Kidney epithelial cell (primary cell): Measurements from ENCODE around the gene CDC42EP3. TPM values are rescaled to one million over a fixed set of nuclear protein-coding genes. Genes with fewer than 3 reads are reported as not detected.

ENCODE experiments used
- DNase-seq: peaks from one replicate; pipeline ENCODE4 v3.0.0-alpha.2; 2010; ENCODE audit warnings: low read depth
- H3K27me3 ChIP-seq: 2 replicates; pipeline ENCODE4 v1.6.0; 2011; ENCODE audit warnings: low read length; ENCODE audit not compliant: control insufficient read depth, insufficient read depth
- H3K36me3 ChIP-seq: 2 replicates; pipeline ENCODE4 v1.5.1; 2011; ENCODE audit warnings: low read length; ENCODE audit not compliant: control insufficient read depth, insufficient read depth
- H3K4me3 ChIP-seq: 2 replicates; pipeline ENCODE4 v1.5.1; 2011; ENCODE audit warnings: low read depth, mild to moderate bottlenecking, control low read depth, low read length
- total RNA-seq: library from RNA; depleted of rRNA; stranded (reverse); fragments of >200 nt; gene quantifications from 2 replicates; pipeline ENCODE4 v1.2.3, GENCODE V29; 2015
- TF ChIP-seq, protein P1 (sequence below): IDR thresholded peaks from 2 replicates; pipeline ENCODE4 v1.5.1; 2011; ENCODE audit warnings: mild to moderate bottlenecking, moderate library complexity, low read length, control low read depth, inconsistent platforms; ENCODE audit not compliant: insufficient read depth, poor library complexity, severe bottlenecking

Gene CDC42EP3
- total RNA-seq, 1 donor from 2014 or later, result 68.7 TPM

- TF ChIP-seq, protein P1, sequence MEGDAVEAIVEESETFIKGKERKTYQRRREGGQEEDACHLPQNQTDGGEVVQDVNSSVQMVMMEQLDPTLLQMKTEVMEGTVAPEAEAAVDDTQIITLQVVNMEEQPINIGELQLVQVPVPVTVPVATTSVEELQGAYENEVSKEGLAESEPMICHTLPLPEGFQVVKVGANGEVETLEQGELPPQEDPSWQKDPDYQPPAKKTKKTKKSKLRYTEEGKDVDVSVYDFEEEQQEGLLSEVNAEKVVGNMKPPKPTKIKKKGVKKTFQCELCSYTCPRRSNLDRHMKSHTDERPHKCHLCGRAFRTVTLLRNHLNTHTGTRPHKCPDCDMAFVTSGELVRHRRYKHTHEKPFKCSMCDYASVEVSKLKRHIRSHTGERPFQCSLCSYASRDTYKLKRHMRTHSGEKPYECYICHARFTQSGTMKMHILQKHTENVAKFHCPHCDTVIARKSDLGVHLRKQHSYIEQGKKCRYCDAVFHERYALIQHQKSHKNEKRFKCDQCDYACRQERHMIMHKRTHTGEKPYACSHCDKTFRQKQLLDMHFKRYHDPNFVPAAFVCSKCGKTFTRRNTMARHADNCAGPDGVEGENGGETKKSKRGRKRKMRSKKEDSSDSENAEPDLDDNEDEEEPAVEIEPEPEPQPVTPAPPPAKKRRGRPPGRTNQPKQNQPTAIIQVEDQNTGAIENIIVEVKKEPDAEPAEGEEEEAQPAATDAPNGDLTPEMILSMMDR, result no peak
- Histone ChIP-seq H3K4me3 (no peak overlapping the region), H3K27me3 (no peaks in the 10 kb centered on the region)
Observed at GRCh38 chr2:37630776-37631175, 40.7 kb downstream of the CDC42EP3 start.

DNA sequence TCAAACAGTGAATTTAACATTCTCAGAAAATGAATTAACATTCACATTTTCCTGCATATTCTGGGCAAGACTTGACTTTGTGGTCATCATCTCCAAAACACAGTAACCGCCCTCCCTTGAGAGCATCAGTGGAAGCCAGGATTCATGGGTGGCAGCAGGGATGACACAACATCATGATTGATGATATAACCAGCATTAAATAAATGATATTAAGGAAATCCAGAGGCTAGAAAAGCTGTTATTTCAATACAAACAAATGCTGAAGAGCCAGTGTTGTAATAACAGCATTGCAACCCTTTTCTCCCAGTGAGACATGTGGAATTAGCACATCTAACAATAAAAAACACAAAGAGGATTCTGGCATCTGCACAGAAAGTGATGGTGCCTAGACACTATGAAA, 41.1 kb downstream of the CDC42EP3 start:
- TF ChIP-seq, protein P1, result no peak
- no peaks in the 10 kb centered on the region for H3K36me3 ChIP-seq
- no peak for DNase-seq
- no peaks in the 10 kb centered on the region for H3K27me3 ChIP-seq
- H3K4me3 ChIP-seq, result no peak overlapping the region

More at GRCh38 chr2:37630776-37631175, 40.7 kb downstream of the CDC42EP3 start:
- H3K36me3 ChIP-seq, result no peaks in the 10 kb centered on the region
- no peak for DNase-seq

DNA sequence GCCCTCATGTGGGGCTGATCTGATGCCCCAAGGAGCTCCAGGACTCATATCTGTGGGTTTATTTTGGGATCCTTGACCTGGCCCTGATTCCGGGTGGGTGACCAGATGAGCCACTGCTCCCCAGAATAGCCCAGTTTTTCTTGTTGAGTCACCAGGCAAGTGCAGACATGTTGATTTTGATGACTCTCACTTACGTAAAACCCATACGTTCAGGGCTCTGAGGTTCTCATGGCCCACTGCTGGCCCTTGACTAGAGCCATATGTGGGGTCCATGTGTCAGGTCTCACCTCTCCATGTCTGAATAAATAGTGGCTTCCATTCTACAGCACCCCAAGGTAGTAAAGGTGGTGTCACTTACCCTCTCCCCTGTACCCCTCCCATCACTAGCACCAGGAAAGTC, 41.9 kb downstream of the CDC42EP3 start:
- no peaks in the 10 kb centered on the region for H3K27me3 ChIP-seq
- no peaks in the 10 kb centered on the region for H3K36me3 ChIP-seq
- TF ChIP-seq, protein P1, result no peak
- H3K4me3 ChIP-seq, result no peak overlapping the region
- DNase-seq, result no peak

GRCh38 chr2:37627710-37628109, 43.7 kb downstream of the CDC42EP3 start:
- H3K36me3 ChIP-seq, result no peaks in the 10 kb centered on the region
- TF ChIP-seq, protein P1, result no peak
- no peak overlapping the region for H3K4me3 ChIP-seq
- H3K27me3 ChIP-seq, result no peaks in the 10 kb centered on the region
- DNase-seq, result no peak

GRCh38 chr2:37625796-37626571, 45.5 kb downstream of the CDC42EP3 start:
- TF ChIP-seq, protein P1, result no peak
- Histone ChIP-seq H3K27me3 (no peaks in the 10 kb centered on the region), H3K4me3 (no peak overlapping the region), H3K36me3 (no peaks in the 10 kb centered on the region)
- DNase-seq, result no peak

- DNase-seq, result no peak
- H3K4me3 ChIP-seq, result no peak overlapping the region
- H3K36me3 ChIP-seq, result no peaks in the 10 kb centered on the region
- H3K27me3 ChIP-seq, result no peaks in the 10 kb centered on the region
- TF ChIP-seq, protein P1, result no peak
Observed at GRCh38 chr2:37625156-37625555, 46.3 kb downstream of the CDC42EP3 start.
